Hippocampal formation (tissue), 2 donors: Measurements from ENCODE around the gene ISG15.

ENCODE experiments used
- DNase-seq, 2 donors: peaks; one replicate each; lab custom pipeline; 2025; lab: John Stamatoyannopoulos, UW

ISG15 gene

DNA sequence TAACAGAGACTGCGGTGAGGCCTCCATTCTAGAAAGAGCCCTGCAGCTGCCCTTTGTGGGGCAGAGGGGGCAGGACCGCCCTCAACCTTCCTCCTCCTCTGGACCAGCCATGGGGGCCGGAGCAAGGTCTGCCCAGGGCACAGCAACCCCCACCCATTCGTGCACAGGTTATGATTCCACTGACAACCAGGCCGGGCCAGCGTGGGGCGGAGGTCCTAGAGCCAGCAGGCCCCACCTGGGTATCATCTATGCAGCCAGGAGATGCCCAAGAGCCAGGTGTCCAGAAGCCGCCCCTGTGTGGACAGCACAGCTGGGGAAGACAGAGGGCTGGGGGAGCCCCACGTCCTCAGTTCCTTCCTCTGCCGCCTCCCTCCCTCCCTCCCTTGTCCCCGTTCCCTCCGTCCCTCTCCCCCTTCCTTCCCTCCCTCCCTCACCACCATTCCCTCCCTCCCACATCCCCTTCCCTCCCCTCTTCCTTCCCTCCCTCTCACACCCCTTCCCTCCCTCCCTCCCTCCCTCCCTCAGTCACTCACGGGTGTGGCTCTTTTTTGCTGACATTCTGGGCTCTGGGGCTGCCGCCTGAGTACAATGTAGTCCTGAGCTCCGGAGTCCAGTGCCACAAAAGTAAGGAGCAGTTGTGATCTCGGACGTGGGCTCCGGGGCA is 48.5 kb downstream of the ISG15 start:
- no peak for DNase-seq

DNA sequence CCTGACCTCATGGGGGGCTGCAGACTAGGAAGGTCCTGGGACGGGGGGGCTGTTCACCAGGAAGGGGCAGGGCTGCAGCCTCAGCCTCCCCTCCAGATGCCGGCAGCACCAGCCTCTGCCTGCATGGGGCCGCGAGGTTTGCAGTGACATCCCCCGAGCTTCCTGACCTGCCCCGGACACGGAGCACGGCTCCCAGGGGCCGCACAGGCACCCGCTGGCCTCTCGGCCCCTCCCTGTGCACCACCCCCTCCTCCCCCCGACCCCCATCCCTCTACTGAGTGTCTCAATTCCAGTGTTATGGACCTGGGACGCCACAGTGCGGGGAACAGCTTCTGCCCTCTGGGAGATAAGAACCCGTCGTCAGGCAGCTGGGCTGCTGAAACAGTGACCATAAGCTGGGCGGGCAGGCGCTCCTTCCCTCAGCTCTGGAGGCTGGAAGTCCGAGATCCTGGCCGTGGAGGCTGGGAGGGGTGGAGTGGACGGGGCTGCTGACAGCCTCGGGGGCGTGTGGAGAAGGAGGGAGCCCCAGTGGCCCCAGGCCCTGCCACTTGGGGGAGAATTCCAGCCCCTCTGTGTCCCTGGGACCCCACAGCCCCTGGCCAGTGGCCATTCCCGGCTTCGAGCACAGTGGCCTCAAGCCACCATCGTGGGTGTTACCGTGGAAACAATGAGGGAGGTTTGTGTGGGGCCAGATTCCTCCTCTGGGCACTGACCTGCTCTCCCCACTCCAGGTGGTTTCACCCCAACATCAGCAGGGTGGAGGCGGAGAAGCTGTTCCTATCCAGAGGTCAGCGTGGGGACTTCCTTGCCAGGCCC is 49.3 kb downstream of the ISG15 start:
- no peak for DNase-seq

DNA sequence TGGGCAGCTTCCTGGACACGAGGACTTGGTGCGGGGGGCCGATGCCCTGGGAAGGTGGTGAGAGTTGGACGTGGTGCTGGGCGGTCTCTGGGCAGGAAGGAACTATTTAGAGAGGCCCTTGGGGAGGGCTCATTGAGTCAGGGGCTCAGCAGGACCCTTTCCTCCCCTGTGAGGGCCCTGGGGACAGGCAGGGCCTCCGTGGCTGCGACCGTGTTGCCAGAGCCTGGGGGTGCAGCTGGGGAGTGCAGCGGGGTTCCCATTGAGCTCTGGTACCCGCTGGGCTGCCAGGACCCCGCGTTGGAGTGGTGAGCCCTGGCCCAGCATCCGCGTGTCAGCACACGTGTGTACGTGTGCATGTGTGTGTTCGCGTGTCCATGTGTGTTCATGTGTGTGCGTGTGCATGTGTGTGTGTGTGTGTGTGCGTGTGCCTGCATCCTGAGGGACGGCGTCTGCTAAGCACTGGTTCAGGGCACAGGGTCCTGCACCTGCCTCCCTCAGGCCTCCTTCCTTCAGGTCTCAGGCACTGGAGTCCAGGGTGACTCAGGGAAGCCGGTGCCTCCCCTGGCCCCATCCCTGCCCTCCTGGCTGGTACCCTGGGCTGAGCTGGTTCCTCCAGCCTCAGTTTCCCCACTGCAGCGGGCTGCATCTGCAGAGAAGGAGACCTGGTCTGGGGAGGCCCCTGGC is 50.1 kb downstream of the ISG15 start:
- DNase-seq, result no peak
